ENCODE measurements around the gene CALD1.

GRCh38 chr7:134847851-134848588, 68.6 kb downstream of the CALD1 start:
- TF ChIP-seq EZH2 (IDR thresholded peaks at IDR 0.05), result no peak
- no peak for TF ChIP-seq EZH2phosphoT487 (IDR thresholded peaks at IDR 0.05)

Measured in neural progenitor cell (in vitro differentiated cells).